Measurements from ENCODE around the gene VSIG2. TPM values are rescaled to one million over a fixed set of nuclear protein-coding genes. Genes with fewer than 3 reads are reported as not detected.

Gene VSIG2
- total RNA-seq, 1 donor from 2014 or later = not detected

GRCh38 chr11:124762105-124762623 lies 10.1 kb upstream of the VSIG2 start, which contains the start of gene ESAM:
TSS of gene ESAM (minus strand) at chr11:124762290. CDS start at chr11:124762154, 136 bp downstream.
- no peaks in the 10 kb centered on the region for H3K36me3 Mint-ChIP-seq (ENCODE audit: low read depth)
- H3K27me3 Mint-ChIP-seq (ENCODE audit: low read depth) = peaks cover 66% of the 10 kb centered on the region
- TF ChIP-seq CTCF (conservative IDR thresholded peaks at IDR 0.05) = no peak
- H3K4me3 Mint-ChIP-seq = peak within 1 kb of the TSS; percentile 82
- no peak for DNase-seq (ENCODE audit: low read depth, low spot score)
- no peak within 1 kb of the TSS for H3K27ac Mint-ChIP-seq (ENCODE audit: unreplicated experiment)
- H3K9me3 Mint-ChIP-seq = no peaks in the 10 kb centered on the region
- peaks cover 35% of the 10 kb centered on the region for H3K4me1 Mint-ChIP-seq

GRCh38 chr11:124761301-124762104 lies 9.4 kb upstream of the VSIG2 start:
- Mint-ChIP-seq H3K9me3 (no peaks in the 10 kb centered on the region), H3K36me3 (ENCODE audit: low read depth) (no peaks in the 10 kb centered on the region), H3K27me3 (ENCODE audit: low read depth) (peaks cover 72% of the 10 kb centered on the region), H3K4me1 (peaks cover 37% of the 10 kb centered on the region), H3K4me3 (peak overlapping the region; percentile 62), H3K27ac (ENCODE audit: unreplicated experiment) (no peak overlapping the region)
- no peak for TF ChIP-seq CTCF (conservative IDR thresholded peaks at IDR 0.05)
- no peak for DNase-seq (ENCODE audit: low read depth, low spot score)

GRCh38 chr11:124760806-124761205 lies 8.8 kb upstream of the VSIG2 start:
- peak overlapping the region; percentile 62 for H3K4me3 Mint-ChIP-seq
- peaks cover 79% of the 10 kb centered on the region for H3K27me3 Mint-ChIP-seq (ENCODE audit: low read depth)
- peak overlapping the region; percentile 67 for H3K27ac Mint-ChIP-seq (ENCODE audit: unreplicated experiment)
- H3K36me3 Mint-ChIP-seq (ENCODE audit: low read depth) = no peaks in the 10 kb centered on the region
- H3K9me3 Mint-ChIP-seq = no peaks in the 10 kb centered on the region
- H3K4me1 Mint-ChIP-seq = peaks cover 39% of the 10 kb centered on the region
- no peak for DNase-seq (ENCODE audit: low read depth, low spot score)
- TF ChIP-seq CTCF (conservative IDR thresholded peaks at IDR 0.05) = no peak

- Mint-ChIP-seq H3K27me3 (ENCODE audit: low read depth) (peaks cover 80% of the 10 kb centered on the region), H3K4me1 (peaks cover 39% of the 10 kb centered on the region), H3K36me3 (ENCODE audit: low read depth) (no peaks in the 10 kb centered on the region), H3K27ac (ENCODE audit: unreplicated experiment) (no peak overlapping the region), H3K9me3 (no peaks in the 10 kb centered on the region), H3K4me3 (peak overlapping the region; percentile 69)
- no peak for TF ChIP-seq CTCF (conservative IDR thresholded peaks at IDR 0.05)
- DNase-seq (ENCODE audit: low read depth, low spot score) = no peak
Observed at GRCh38 chr11:124760205-124760652, 8.2 kb upstream of the VSIG2 start.

- no peak for DNase-seq (ENCODE audit: low read depth, low spot score)
- TF ChIP-seq CTCF (conservative IDR thresholded peaks at IDR 0.05) = no peak
- H3K27ac Mint-ChIP-seq (ENCODE audit: unreplicated experiment) = no peak overlapping the region
- peaks cover 84% of the 10 kb centered on the region for H3K27me3 Mint-ChIP-seq (ENCODE audit: low read depth)
- H3K36me3 Mint-ChIP-seq (ENCODE audit: low read depth) = no peaks in the 10 kb centered on the region
- H3K4me3 Mint-ChIP-seq = peak overlapping the region; percentile 69
- peaks cover 45% of the 10 kb centered on the region for H3K4me1 Mint-ChIP-seq
- H3K9me3 Mint-ChIP-seq = no peaks in the 10 kb centered on the region
Observed at GRCh38 chr11:124759266-124760204, 7.5 kb upstream of the VSIG2 start.

Data from neural crest cell (in vitro differentiated cells).